A549 (cell line): ENCODE results near the gene TRMT61B. TPM values are rescaled to one million over a fixed set of nuclear protein-coding genes. Genes with fewer than 3 reads are reported as not detected.
A peak's percentile ranks its signal among the peaks of the same experiment; 100 is the strongest.

Experiments
- ATAC-seq, 2 experiments: fragments of 200-7000 bp in 1 of 2; fragments of >200 bp in 1 of 2; cut with Nextera tagmentation in 1 of 2; cut with Tn5 transposase in 1 of 2; 3 replicates each; pipeline versions ENCODE4 v1.8.0 to v1.9.1; 2018 to 2020; ENCODE audit warnings: mild to moderate bottlenecking in 1 of 2, moderate library complexity in 1 of 2
- CTCF ChIA-PET: fragments of 300-600 bp; sonication (Branson Sonifier 250); formaldehyde crosslinking; extraction: SDS; loops from one replicate; lab custom pipeline; 2021; ENCODE audit warnings: antibody characterized with exemption, inconsistent platforms; lab: Yijun Ruan, JAX
- POLR2A ChIA-PET: fragments of 350-600 bp; formaldehyde crosslinking; extraction: SDS; loops from one replicate; lab custom pipeline; 2021; ENCODE audit warnings: antibody characterized with exemption, inconsistent platforms; lab: Yijun Ruan, JAX
- DNase-seq, 2 experiments: peaks; one replicate each; pipeline versions ENCODE4 v3.0.0 to v3.0.0-alpha.2; 2011 to 2016; ENCODE audit warnings: low read depth in 1 of 2, low spot score in 1 of 2
- FAIRE-seq: peaks from 2 replicates; lab custom pipeline; 2011; peaks lifted over from hg19 to GRCh38; lab: Jason Lieb, UNC
- H3K27ac ChIP-seq, 2 experiments: fragments of >200 bp; sonication (Bioruptor Twin); formaldehyde crosslinking; 3 replicates each; pipeline ENCODE4 v1.5.1; 2016 to 2017
- H3K4me1 ChIP-seq: fragments of >200 bp; sonication (Bioruptor Twin); formaldehyde crosslinking; 3 replicates; pipeline ENCODE4 v1.6.1; 2016
- H3K4me2 ChIP-seq: fragments of >200 bp; sonication (Bioruptor Twin); formaldehyde crosslinking; 3 replicates; pipeline ENCODE4 v1.6.1; 2016
- H3K4me3 ChIP-seq: fragments of >200 bp; sonication (Bioruptor Twin); formaldehyde crosslinking; 3 replicates; pipeline ENCODE4 v1.5.1; 2016
- H3K9me3 ChIP-seq: fragments of >200 bp; sonication (Bioruptor Twin); formaldehyde crosslinking; 3 replicates; pipeline ENCODE4 v1.6.1; 2016
- CEBPB ChIP-seq, 2 experiments: fragments of >200 bp in 1 of 2; sonication (Bioruptor Twin) in 1 of 2; formaldehyde crosslinking in 1 of 2; IDR thresholded peaks; 2 replicates each; pipeline ENCODE4 v1.6.1; 2012 to 2016
- CHD4 ChIP-seq: fragments of 200-600 bp; sonication (generic); IDR thresholded peaks from 2 replicates; pipeline ENCODE4 v1.6.1; 2016; ENCODE audit warnings: antibody characterized with exemption, mild to moderate bottlenecking, borderline replicate concordance
- E2F6 ChIP-seq: IDR thresholded peaks from 2 replicates; pipeline ENCODE4 v1.6.1; 2012; ENCODE audit warnings: low read depth, borderline replicate concordance
- EHF ChIP-seq: fragments of 250-450 bp; sonication (Bioruptor Pico); IDR thresholded peaks from 2 replicates; pipeline ENCODE4 v1.5.0; 2020; ENCODE audit warnings: mild to moderate bottlenecking
- EHMT2 ChIP-seq: fragments of 200-600 bp; sonication (generic); IDR thresholded peaks from 2 replicates; pipeline ENCODE4 v1.6.1; 2016; ENCODE audit warnings: antibody characterized with exemption, low read depth, mild to moderate bottlenecking, moderate library complexity
- FOXS1 ChIP-seq: fragments of 250-450 bp; sonication (Bioruptor Pico); IDR thresholded peaks from 2 replicates; pipeline ENCODE4 v1.5.0; 2020; ENCODE audit warnings: mild to moderate bottlenecking, moderate library complexity
- HES2 ChIP-seq: fragments of >200 bp; sonication (Bioruptor Twin); formaldehyde crosslinking; IDR thresholded peaks from 2 replicates; pipeline ENCODE4 v1.6.1; 2016
- HEYL ChIP-seq: fragments of 250-450 bp; sonication (Bioruptor Pico); IDR thresholded peaks from 2 replicates; pipeline ENCODE4 v1.8.0; 2021; ENCODE audit warnings: mild to moderate bottlenecking, moderate library complexity
- HOXA7 ChIP-seq: fragments of 250-450 bp; sonication (Bioruptor Pico); IDR thresholded peaks from 2 replicates; pipeline ENCODE4 v1.5.0; 2020; ENCODE audit warnings: mild to moderate bottlenecking, moderate library complexity
- HOXB13 ChIP-seq: fragments of 250-450 bp; sonication (Bioruptor Pico); IDR thresholded peaks from 2 replicates; pipeline ENCODE4 v1.5.0; 2020; ENCODE audit warnings: low read depth, mild to moderate bottlenecking, moderate library complexity
- HOXB5 ChIP-seq: fragments of 250-450 bp; sonication (Bioruptor Pico); IDR thresholded peaks from 2 replicates; pipeline ENCODE4 v1.5.0; 2020; ENCODE audit warnings: mild to moderate bottlenecking, moderate library complexity
- JUNB ChIP-seq: fragments of >200 bp; sonication (Bioruptor Twin); formaldehyde crosslinking; IDR thresholded peaks from 2 replicates; pipeline ENCODE4 v1.6.1; 2016
- KDM5A ChIP-seq: fragments of 200-600 bp; sonication (generic); IDR thresholded peaks from 2 replicates; pipeline ENCODE4 v1.6.1; 2016; ENCODE audit warnings: antibody characterized with exemption, mild to moderate bottlenecking
- MAFK ChIP-seq: fragments of 450-650 bp; IDR thresholded peaks from 2 replicates; pipeline ENCODE4 v1.6.1; 2014; ENCODE audit not compliant: partially characterized antibody
- NR3C1 ChIP-seq: fragments of >200 bp; sonication (Bioruptor Twin); formaldehyde crosslinking; IDR thresholded peaks from 3 replicates; pipeline ENCODE4 v1.6.1; 2017
- PBX3 ChIP-seq: IDR thresholded peaks from 2 replicates; pipeline ENCODE4 v1.6.1; 2012
- RAD21 ChIP-seq, 2 experiments: fragments of >200 bp in 1 of 2; sonication (Bioruptor Twin) in 1 of 2; formaldehyde crosslinking in 1 of 2; IDR thresholded peaks in 1 of 2; conservative IDR thresholded peaks in 1 of 2; 2 replicates in 1 of 2; 3 replicates in 1 of 2; pipeline ENCODE4 v1.6.1; 2012 to 2018; ENCODE audit warnings: inconsistent platforms in 1 of 2
- RARB ChIP-seq: fragments of 250-450 bp; sonication (Bioruptor Pico); IDR thresholded peaks from 2 replicates; pipeline ENCODE4 v1.8.0; 2021; ENCODE audit warnings: mild to moderate bottlenecking, moderate library complexity
- REST ChIP-seq: fragments of 200-600 bp; sonication (generic); IDR thresholded peaks from 2 replicates; pipeline ENCODE4 v1.6.1; 2016; ENCODE audit warnings: antibody characterized with exemption, mild to moderate bottlenecking, moderate library complexity
- SMC3 ChIP-seq: fragments of >200 bp; sonication (Bioruptor Twin); formaldehyde crosslinking; IDR thresholded peaks from 3 replicates; pipeline ENCODE4 v1.6.1; 2018; ENCODE audit warnings: inconsistent platforms
- ZC3H11A ChIP-seq: fragments of 450-650 bp; IDR thresholded peaks from 2 replicates; pipeline ENCODE4 v1.6.1; 2014; ENCODE audit warnings: antibody characterized with exemption, mild to moderate bottlenecking
- WGBS: methylation state at CpG from one replicate; pipeline ENCODE4 v1.1.6; 2017; ENCODE audit errors: missing lambda C conversion rate; 5-methylcytosine and 5-hydroxymethylcytosine counted together
- polyA plus RNA-seq, 4 experiments: library from polyadenylated mRNA; depleted of rRNA in 3 of 4; stranded (reverse); fragments of >200 nt; fragmentation: RNase III in 1 of 4; extraction: RNeasy Plus Mini Kit Qiagen cat#74134 plus additional on column Dnase treatment in 1 of 4; gene quantifications; 2 replicates in 3 of 4; 3 replicates in 1 of 4; pipeline ENCODE4 v1.2.3, GENCODE V29; 2011 to 2017
- TF ChIP-seq, protein P1 (sequence below): IDR thresholded peaks from 2 replicates; pipeline ENCODE4 v1.6.1; 2012
- TF ChIP-seq, protein P2 (sequence below): fragments of 150-350 bp; IDR thresholded peaks from 2 replicates; pipeline ENCODE4 v1.6.1; 2014; ENCODE audit warnings: low read depth, mild to moderate bottlenecking, low read length

Gene TRMT61B
- polyA plus RNA-seq, 2 of the 4 experiments (the other 2 are of a cell fraction), result 21.6 to 38.6 TPM

DNA sequence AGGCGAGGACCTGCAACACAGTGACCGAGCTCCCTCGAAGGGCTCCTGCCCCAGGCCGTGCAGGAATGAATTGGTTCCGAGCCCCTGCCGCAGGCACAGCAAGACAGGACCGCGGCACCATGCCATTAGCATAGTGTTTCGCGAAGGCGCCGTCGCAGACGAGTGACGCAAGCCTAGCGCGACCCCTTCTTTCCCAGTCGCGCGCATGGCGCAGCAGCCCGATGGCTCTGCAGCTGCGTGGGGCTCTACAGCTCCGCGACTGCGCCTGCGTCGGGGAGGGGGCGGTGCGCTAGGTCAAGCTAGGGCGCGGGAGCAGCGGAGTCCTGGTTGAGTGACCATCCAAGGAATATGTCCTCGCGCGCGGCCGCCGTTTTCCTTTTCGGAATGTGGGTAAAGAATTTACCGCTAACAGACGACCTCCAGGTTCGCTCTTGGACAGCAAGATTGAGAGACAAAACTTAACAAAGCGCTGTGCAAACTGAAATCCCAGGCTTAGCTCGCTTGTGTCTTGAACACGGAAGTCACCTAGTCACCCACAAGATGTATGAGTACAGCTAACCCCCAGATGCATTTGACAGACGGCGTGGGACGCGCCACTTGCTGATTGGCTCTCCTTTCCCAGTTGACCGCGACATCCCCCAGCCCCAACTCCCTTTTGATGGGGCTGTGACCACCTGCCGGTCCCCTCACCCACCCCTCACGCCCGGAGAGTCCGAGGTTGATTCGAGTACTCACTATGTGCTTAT lies at the start of gene TRMT61B (continued):
- TF ChIP-seq FOXS1 (CRISPR knock-in tag) (no peak), JUNB (no peak), HES2 (no peak), RAD21 (conservative IDR thresholded peaks at IDR 0.05 in 1 of 2, IDR thresholded peaks at IDR 0.05 in 1 of 2) (no peak; a peak in 1 of 5 replicates), HOXB13 (CRISPR knock-in tag) (no peak), REST (peak; percentile 56; the same call in 1 of the 2 replicates), EHF (CRISPR knock-in tag) (no peak), CHD4 (no peak), KDM5A (peak; percentile 98), HOXB5 (CRISPR knock-in tag) (peak; percentile 37; the same call in 1 of the 2 replicates), E2F6 (peak; percentile 79), RARB (CRISPR knock-in tag) (no peak), NR3C1 (no peak), PBX3 (no peak)
- TF ChIP-seq, protein P1, sequence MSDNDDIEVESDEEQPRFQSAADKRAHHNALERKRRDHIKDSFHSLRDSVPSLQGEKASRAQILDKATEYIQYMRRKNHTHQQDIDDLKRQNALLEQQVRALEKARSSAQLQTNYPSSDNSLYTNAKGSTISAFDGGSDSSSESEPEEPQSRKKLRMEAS, result peak; percentile 99

- Histone ChIP-seq H3K9me3 (no peaks in the 10 kb centered on the region), H3K4me3 (no peak overlapping the region), H3K4me1 (no peaks in the 10 kb centered on the region), H3K4me2 (no peak overlapping the region), H3K27ac (no peak overlapping the region)
- ATAC-seq (no peak), DNase-seq (peak in 1 of 2 experiments; percentile 15), FAIRE-seq (no peak)
- POLR2A ChIA-PET, result no interaction called here
- CTCF ChIA-PET, result interaction anchor here (0.8 to 1.5 kb wide), 3 partner anchors 12 to 21 kb away, joined by 3 read pairs; no protein-coding TSS in a partner anchor
- WGBS, result 93% methylated on average over 1 of the region's 1 CpG
- no peak for TF ChIP-seq CEBPB (IDR thresholded peaks at IDR 0.05)
- no peak for TF ChIP-seq ZC3H11A
- TF ChIP-seq HEYL, result no peak
- TF ChIP-seq, protein P2, sequence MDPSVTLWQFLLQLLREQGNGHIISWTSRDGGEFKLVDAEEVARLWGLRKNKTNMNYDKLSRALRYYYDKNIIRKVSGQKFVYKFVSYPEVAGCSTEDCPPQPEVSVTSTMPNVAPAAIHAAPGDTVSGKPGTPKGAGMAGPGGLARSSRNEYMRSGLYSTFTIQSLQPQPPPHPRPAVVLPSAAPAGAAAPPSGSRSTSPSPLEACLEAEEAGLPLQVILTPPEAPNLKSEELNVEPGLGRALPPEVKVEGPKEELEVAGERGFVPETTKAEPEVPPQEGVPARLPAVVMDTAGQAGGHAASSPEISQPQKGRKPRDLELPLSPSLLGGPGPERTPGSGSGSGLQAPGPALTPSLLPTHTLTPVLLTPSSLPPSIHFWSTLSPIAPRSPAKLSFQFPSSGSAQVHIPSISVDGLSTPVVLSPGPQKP, result no peak
- TF ChIP-seq HES2, result no peak
- no peak for TF ChIP-seq SMC3
- no peak for TF ChIP-seq MAFK
- TF ChIP-seq JUNB, result no peak
- TF ChIP-seq EHMT2, result no peak
- no peak for TF ChIP-seq RARB (CRISPR knock-in tag)
- TF ChIP-seq HOXA7, result no peak
Observed at GRCh38 chr2:28915939-28916338, 45.8 kb upstream of the TRMT61B start.
